CD4-positive, CD25-positive, alpha-beta regulatory T cell (primary cell): Measurements from ENCODE around the gene BAHCC1. TPM values are rescaled to one million over a fixed set of nuclear protein-coding genes. Genes with fewer than 3 reads are reported as not detected.

ENCODE experiments used
- ATAC-seq, 2 donors: fragments of 150-1000 bp; cut with Tn5 transposase; one replicate each; pipeline ENCODE4 v1.10.0; 2021; ENCODE audit warnings: low read depth in 2 of 2, moderate number of reproducible peaks in 2 of 2, moderate library complexity in 1 of 2
- DNase-seq, 3 donors: peaks; one replicate each; pipeline versions ENCODE4 v3.0.0 to v3.0.0-alpha.2; 2012 to 2022; ENCODE audit warnings: mixed read lengths in 1 of 3
- H3K27ac ChIP-seq: one replicate; pipeline ENCODE4 v1.7.0; 2013; ENCODE audit warnings: mild to moderate bottlenecking, low read length; ENCODE audit not compliant: insufficient read depth, poor library complexity, severe bottlenecking
- H3K27me3 ChIP-seq: one replicate; pipeline ENCODE4 v1.7.0; 2013; ENCODE audit warnings: low read length; ENCODE audit not compliant: control insufficient read depth, insufficient read depth
- H3K36me3 ChIP-seq: one replicate; pipeline ENCODE4 v1.7.0; 2013; ENCODE audit warnings: mild to moderate bottlenecking, low read length, moderate library complexity; ENCODE audit not compliant: control insufficient read depth, insufficient read depth
- H3K4me1 ChIP-seq: 2 replicates; pipeline ENCODE4 v1.7.0; 2013; ENCODE audit warnings: mild to moderate bottlenecking, low read length; ENCODE audit not compliant: insufficient read depth, control insufficient read depth, poor library complexity, severe bottlenecking
- H3K4me3 ChIP-seq: one replicate; pipeline ENCODE4 v1.7.0; 2013; ENCODE audit warnings: low read depth, mild to moderate bottlenecking, low read length, moderate library complexity
- H3K9me3 ChIP-seq, 2 experiments: 1 replicate in 1 of 2; 2 replicates in 1 of 2; pipeline ENCODE4 v1.7.0; 2013; ENCODE audit warnings: low read length in 2 of 2, mild to moderate bottlenecking in 1 of 2, moderate library complexity in 1 of 2; ENCODE audit not compliant: control insufficient read depth in 2 of 2
- H3K27ac Mint-ChIP-seq, 3 donors: one replicate each; pipeline ENCODE4 v1.8.0; 2020 to 2022; ENCODE audit warnings: mild to moderate bottlenecking in 3 of 3, mixed read lengths in 3 of 3, moderate library complexity in 2 of 3
- H3K27me3 Mint-ChIP-seq: one replicate; pipeline ENCODE4 v1.8.0; 2022; ENCODE audit warnings: mild to moderate bottlenecking, mixed read lengths
- H3K36me3 Mint-ChIP-seq: one replicate; pipeline ENCODE4 v1.8.0; 2020; ENCODE audit warnings: mixed read lengths
- H3K4me1 Mint-ChIP-seq, 4 donors: one replicate each; pipeline ENCODE4 v1.8.0; 2020 to 2022; ENCODE audit warnings: mixed read lengths in 4 of 4, mild to moderate bottlenecking in 1 of 4
- H3K4me3 Mint-ChIP-seq, 4 donors: one replicate each; pipeline ENCODE4 v1.8.0; 2020 to 2022; ENCODE audit warnings: mild to moderate bottlenecking in 4 of 4, mixed read lengths in 4 of 4, moderate library complexity in 3 of 4
- H3K9me3 Mint-ChIP-seq, 7 donors: one replicate each; pipeline ENCODE4 v1.8.0; 2020 to 2022; ENCODE audit warnings: mixed read lengths in 7 of 7, mild to moderate bottlenecking in 3 of 7, moderate library complexity in 2 of 7
- polyA plus RNA-seq, 4 donors: library from polyadenylated mRNA; unstranded; fragments of 300-500 nt; fragmentation: Illumina TruSeq; gene quantifications; one replicate each; pipeline ENCODE4 v1.2.3, GENCODE V29; 2021
- total RNA-seq: library from RNA; stranded (reverse); gene quantifications from one replicate; pipeline ENCODE4 v1.2.3, GENCODE V29; 2022

Gene BAHCC1
- total and polyA plus RNA-seq, 5 donors from 2014 or later, result 0.54 TPM; not detected in 4

DNA sequence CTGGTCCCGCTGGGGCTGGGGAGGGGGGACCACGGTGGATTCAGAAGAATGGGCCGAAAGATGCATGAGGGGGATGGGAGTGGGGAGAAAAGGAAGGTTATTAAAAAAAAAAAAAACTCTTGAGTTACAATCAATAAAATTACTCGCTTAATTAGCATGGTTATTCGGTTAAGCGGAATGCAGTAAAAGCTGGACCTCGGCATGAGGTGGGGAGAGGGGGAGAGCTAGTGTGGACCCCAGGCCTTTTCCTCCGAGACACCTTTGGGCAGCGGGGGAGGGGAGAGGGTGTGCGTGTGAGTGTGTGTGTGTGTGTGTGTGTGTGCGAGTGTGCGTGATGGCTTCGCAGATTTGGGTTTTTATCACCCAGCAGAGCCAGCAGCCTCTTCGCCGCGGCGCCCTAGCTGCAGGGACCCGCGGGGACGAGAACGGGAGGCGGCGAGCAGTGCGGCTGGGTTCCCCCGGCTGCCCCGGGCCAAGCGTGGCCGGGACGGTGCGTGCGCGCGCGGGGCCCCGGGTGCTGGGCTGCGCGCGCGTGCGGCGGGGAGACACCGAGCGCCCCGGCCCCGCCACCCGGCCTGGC, 3.7 kb downstream of the BAHCC1 start:
- Histone ChIP-seq H3K27me3 (peaks cover 26% of the 10 kb centered on the region), H3K27ac (no peak overlapping the region), H3K9me3 (peaks cover 0 to 4% of the 10 kb centered on the region in 2 experiments), H3K36me3 (no peaks in the 10 kb centered on the region), H3K4me3 (no peak overlapping the region), H3K4me1 (peaks cover 62% of the 10 kb centered on the region)
- no peak for DNase-seq
- peaks cover 72% of the 10 kb centered on the region for H3K27me3 Mint-ChIP-seq
- H3K9me3 Mint-ChIP-seq, result peaks cover 0 to 10% (median 0%) of the 10 kb centered on the region in 7 donors
- peaks cover 5 to 39% (median 24%) of the 10 kb centered on the region in 4 donors for H3K4me1 Mint-ChIP-seq
- ATAC-seq, result no peak
- peak overlapping the region; percentile 70 to 94 (median 85) for H3K4me3 Mint-ChIP-seq
- peak overlapping the region in 1 of 3 donors; percentile 49 for H3K27ac Mint-ChIP-seq
- H3K36me3 Mint-ChIP-seq, result no peaks in the 10 kb centered on the region

DNA sequence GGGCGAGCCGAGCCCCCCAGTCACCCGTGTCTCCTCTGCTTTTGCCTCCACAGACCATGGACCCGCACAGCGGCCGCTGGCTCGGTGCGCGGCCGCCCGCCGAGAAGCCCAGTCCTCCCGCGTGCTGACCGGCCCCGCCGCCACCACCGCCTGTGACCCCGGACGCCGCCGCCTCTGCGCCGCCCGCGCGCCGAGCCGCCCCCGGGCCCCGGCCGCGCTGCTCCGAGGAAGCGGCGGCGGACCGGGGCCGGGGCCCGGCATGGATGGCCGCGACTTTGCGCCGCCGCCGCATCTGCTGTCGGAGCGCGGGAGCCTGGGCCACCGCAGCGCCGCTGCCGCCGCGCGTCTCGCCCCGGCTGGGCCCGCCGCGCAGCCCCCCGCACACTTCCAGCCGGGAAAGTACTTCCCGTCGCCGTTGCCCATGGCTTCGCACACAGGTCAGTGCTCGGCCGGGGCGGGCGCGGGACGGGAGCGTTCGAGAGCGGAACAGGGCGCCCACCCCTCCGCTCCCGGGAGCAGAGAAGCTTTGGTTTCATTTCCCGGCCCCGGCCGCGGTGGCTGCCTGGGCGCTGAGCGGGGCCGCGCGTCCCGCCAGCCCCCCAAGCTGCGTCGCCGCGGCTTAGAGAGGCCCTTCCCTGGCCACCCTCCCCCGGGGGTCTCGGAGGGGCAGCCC, 4.4 kb downstream of the BAHCC1 start:
- peak overlapping the region in 3 of 4 donors; percentile 55 to 92 (median 91) for H3K4me3 Mint-ChIP-seq
- ATAC-seq, result no peak
- Histone ChIP-seq H3K27ac (no peak overlapping the region), H3K4me3 (no peak overlapping the region), H3K4me1 (peaks cover 57% of the 10 kb centered on the region), H3K27me3 (peaks cover 22% of the 10 kb centered on the region), H3K9me3 (peaks cover 0 to 4% of the 10 kb centered on the region in 2 experiments), H3K36me3 (no peaks in the 10 kb centered on the region)
- peaks cover 0 to 6% (median 0%) of the 10 kb centered on the region in 7 donors for H3K9me3 Mint-ChIP-seq
- H3K27me3 Mint-ChIP-seq, result peaks cover 72% of the 10 kb centered on the region
- H3K4me1 Mint-ChIP-seq, result peaks cover 5 to 32% (median 19%) of the 10 kb centered on the region in 4 donors
- H3K27ac Mint-ChIP-seq, result no peak overlapping the region
- no peaks in the 10 kb centered on the region for H3K36me3 Mint-ChIP-seq
- no peak for DNase-seq

DNA sequence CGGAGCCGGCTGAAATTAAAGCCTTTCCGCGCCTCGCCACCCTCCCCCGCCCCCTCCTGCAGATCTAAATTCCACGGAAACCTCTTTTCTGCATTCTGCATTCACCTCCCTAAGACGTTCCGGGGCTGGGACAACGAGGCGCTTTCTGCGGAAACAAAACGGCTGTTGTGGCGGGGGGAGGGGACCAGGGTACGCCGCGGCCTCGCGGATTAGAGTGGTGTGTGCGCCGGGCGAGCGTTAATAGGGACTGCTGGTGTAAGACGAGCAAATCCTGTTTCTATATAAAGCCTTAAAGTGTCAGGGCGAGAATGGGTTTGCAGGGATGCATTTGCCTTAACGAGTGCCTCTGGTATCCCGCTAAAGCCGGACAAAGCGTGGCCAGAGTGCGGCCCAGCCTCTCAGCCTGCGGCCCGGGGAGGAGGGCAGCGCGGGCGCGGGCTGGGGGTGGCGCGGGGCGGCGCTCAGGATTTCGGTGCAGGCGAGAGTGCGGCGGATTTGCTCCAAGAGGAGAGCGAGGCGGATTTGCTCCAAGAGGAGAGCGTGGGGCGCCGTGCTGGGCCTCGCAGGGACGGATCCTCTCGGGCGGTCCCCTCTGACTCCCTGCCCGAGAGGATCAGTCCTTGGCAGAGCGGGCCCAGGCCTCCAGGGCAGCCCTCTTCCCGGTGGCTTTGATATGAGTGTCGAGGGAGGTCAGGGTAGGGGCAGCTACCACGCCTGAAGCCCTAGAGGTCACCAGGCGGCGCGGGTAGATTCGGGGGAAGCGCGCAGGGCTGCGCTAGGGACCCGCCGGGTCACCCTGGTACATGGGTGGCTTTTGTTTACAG, 5.1 kb downstream of the BAHCC1 start:
- H3K9me3 ChIP-seq, result peaks cover 0 to under 1% of the 10 kb centered on the region in 2 experiments
- Mint-ChIP-seq H3K27me3 (peaks cover 72% of the 10 kb centered on the region), H3K36me3 (no peaks in the 10 kb centered on the region), H3K27ac (peak overlapping the region in 1 of 3 donors; percentile 92), H3K4me1 (peaks cover 5 to 24% (median 15%) of the 10 kb centered on the region in 4 donors), H3K4me3 (peak overlapping the region; percentile 87 to 96 (median 92)), H3K9me3 (peaks cover 0 to 6% (median 0%) of the 10 kb centered on the region in 7 donors)
- no peak overlapping the region for H3K27ac ChIP-seq
- peaks cover 18% of the 10 kb centered on the region for H3K27me3 ChIP-seq
- H3K36me3 ChIP-seq, result no peaks in the 10 kb centered on the region
- ATAC-seq, result no peak
- DNase-seq, result no peak
- peaks cover 49% of the 10 kb centered on the region for H3K4me1 ChIP-seq
- no peak overlapping the region for H3K4me3 ChIP-seq

GRCh38 chr17:81400996-81401722, 5.9 kb downstream of the BAHCC1 start:
- Mint-ChIP-seq H3K9me3 (peaks cover 0 to 6% (median 0%) of the 10 kb centered on the region in 7 donors), H3K4me3 (peak overlapping the region in 3 of 4 donors; percentile 19 to 46 (median 43)), H3K36me3 (no peaks in the 10 kb centered on the region), H3K27ac (no peak overlapping the region), H3K27me3 (peaks cover 77% of the 10 kb centered on the region), H3K4me1 (peaks cover 5 to 21% (median 14%) of the 10 kb centered on the region in 4 donors)
- H3K36me3 ChIP-seq, result no peaks in the 10 kb centered on the region
- DNase-seq, result no peak
- no peaks in the 10 kb centered on the region for H3K9me3 ChIP-seq
- ATAC-seq, result no peak
- peaks cover 18% of the 10 kb centered on the region for H3K27me3 ChIP-seq
- no peak overlapping the region for H3K4me3 ChIP-seq
- H3K4me1 ChIP-seq, result peaks cover 41% of the 10 kb centered on the region
- H3K27ac ChIP-seq, result no peak overlapping the region

DNA sequence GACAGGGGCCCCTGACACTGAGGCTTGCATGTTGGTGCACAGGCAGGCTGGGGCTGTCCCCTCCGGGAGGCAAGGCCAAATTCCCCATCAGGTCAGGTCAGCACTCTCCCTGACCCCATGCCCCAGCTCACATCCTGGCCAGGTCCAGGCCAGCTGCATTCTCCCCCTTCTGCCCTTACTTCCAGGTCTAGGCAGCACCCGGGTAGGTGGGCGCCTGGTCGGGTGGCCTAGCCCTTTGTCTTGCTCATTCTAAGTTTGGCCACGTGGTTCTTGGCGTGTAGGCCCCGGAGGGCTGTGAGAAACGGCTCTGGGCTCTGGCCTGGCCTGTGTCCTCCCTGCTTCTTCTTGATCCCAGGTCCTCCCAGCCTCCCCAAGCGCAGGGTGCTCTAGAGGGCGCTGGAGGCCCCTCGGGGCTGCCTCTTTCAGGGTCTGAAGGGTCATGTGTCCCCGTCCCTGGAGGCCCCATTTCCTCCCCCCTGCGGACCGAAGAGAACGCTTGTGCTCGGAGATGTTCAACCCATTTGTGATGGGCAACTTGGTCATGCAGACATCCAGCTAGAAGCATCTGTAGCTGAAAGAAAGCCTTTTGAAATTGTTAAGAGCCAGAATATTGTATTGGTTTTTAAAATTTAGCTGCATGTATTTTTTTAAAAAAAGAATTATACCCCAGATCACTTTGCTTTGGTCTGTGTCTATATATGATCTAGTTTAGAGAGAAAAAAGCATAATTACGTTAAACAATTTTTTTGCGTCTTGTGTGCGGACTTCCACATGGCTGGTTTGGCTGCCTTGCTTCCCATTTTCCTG, 6.7 kb downstream of the BAHCC1 start:
- ATAC-seq, result no peak
- DNase-seq, result no peak
- no peak overlapping the region for H3K4me3 ChIP-seq
- Mint-ChIP-seq H3K27me3 (peaks cover 81% of the 10 kb centered on the region), H3K9me3 (peaks cover 0 to 6% (median 0%) of the 10 kb centered on the region in 7 donors), H3K4me3 (peak overlapping the region in 3 of 4 donors; percentile 10 to 76 (median 61)), H3K36me3 (no peaks in the 10 kb centered on the region), H3K4me1 (peaks cover 5 to 21% (median 14%) of the 10 kb centered on the region in 4 donors), H3K27ac (no peak overlapping the region)
- H3K27me3 ChIP-seq, result peaks cover 18% of the 10 kb centered on the region
- H3K27ac ChIP-seq, result no peak overlapping the region
- H3K4me1 ChIP-seq, result peaks cover 34% of the 10 kb centered on the region
- no peaks in the 10 kb centered on the region for H3K9me3 ChIP-seq
- no peaks in the 10 kb centered on the region for H3K36me3 ChIP-seq

DNA sequence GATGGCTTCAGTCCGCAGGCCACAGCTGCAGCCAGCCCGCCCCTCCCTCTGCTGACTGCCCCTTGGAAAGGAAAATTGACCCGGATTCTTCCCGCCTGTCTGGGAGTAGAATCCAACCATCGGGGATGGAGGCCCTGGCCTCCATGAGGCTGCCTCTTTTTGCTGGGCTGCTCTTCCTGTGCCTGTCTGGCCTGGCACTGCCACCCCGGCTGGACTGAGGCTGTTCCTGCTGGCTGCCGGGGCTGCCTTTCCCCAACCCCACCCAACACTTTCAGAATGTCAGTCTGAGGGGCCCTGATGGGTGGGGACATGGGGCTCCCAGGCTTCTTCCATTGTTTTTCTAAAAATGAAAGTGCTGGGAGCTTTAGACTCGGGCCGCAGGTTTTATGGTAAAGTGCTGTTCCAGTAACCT, 7.3 kb downstream of the BAHCC1 start:
- ATAC-seq, result no peak
- Histone ChIP-seq H3K4me1 (peaks cover 28% of the 10 kb centered on the region), H3K4me3 (no peak overlapping the region), H3K9me3 (no peaks in the 10 kb centered on the region), H3K36me3 (no peaks in the 10 kb centered on the region), H3K27ac (no peak overlapping the region), H3K27me3 (peaks cover 18% of the 10 kb centered on the region)
- Mint-ChIP-seq H3K9me3 (peaks cover 0 to 6% (median 0%) of the 10 kb centered on the region in 7 donors), H3K27ac (no peak overlapping the region), H3K27me3 (peaks cover 77% of the 10 kb centered on the region), H3K36me3 (no peaks in the 10 kb centered on the region), H3K4me1 (peaks cover 5 to 18% (median 14%) of the 10 kb centered on the region in 4 donors), H3K4me3 (peak overlapping the region in 1 of 4 donors; percentile 19)
- DNase-seq, result no peak
